CD14-positive monocyte (primary cell): ENCODE measurements around the gene XPOT. TPM values are rescaled to one million over a fixed set of nuclear protein-coding genes. Genes with fewer than 3 reads are reported as not detected.
A peak's percentile ranks its signal among the peaks of the same experiment; 100 is the strongest.

Experiments used
- DNase-seq, 3 donors: peaks; one replicate each; pipeline ENCODE4 v3.0.0-alpha.2; 2011 to 2022
- H2AFZ ChIP-seq: 2 replicates; pipeline ENCODE4 v1.6.0; 2012; ENCODE audit warnings: mild to moderate bottlenecking, low read depth, low read length, inconsistent platforms; ENCODE audit not compliant: insufficient read depth, poor library complexity, severe bottlenecking
- H3K27ac ChIP-seq, 2 donors: 1 replicate in 1 of 2; 2 replicates in 1 of 2; pipeline ENCODE4 v1.5.1; 2012 to 2013; ENCODE audit warnings: low read length in 2 of 2, control low read depth in 1 of 2, inconsistent platforms in 1 of 2, low read depth in 1 of 2, mild to moderate bottlenecking in 1 of 2
- H3K27me3 ChIP-seq, 2 donors: one replicate each; pipeline versions ENCODE4 v1.6.0 to v1.6.1; 2011 to 2013; ENCODE audit warnings: low read length in 2 of 2; ENCODE audit not compliant: control insufficient read depth in 2 of 2, insufficient read depth in 2 of 2
- H3K36me3 ChIP-seq, 2 donors: replicated peaks in 1 of 2; 1 replicate in 1 of 2; 2 replicates in 1 of 2; pipeline versions ENCODE4 v1.5.1 to v1.6.1; 2012 to 2013; ENCODE audit warnings: low read length in 2 of 2, control low read depth in 1 of 2, inconsistent platforms in 1 of 2, mild to moderate bottlenecking in 1 of 2; ENCODE audit not compliant: insufficient read depth in 2 of 2, control insufficient read depth in 1 of 2
- H3K4me1 ChIP-seq, 2 donors: 1 replicate in 1 of 2; 2 replicates in 1 of 2; pipeline versions ENCODE4 v1.5.1 to v1.6.1; 2012 to 2013; ENCODE audit warnings: low read length in 2 of 2, control low read depth in 1 of 2, inconsistent platforms in 1 of 2, mild to moderate bottlenecking in 1 of 2, moderate library complexity in 1 of 2; ENCODE audit not compliant: insufficient read depth in 2 of 2, control insufficient read depth in 1 of 2
- H3K4me2 ChIP-seq: replicated peaks from 2 replicates; pipeline ENCODE3; 2012; ENCODE audit warnings: low read length, moderate library complexity, mild to moderate bottlenecking; ENCODE audit not compliant: poor library complexity, severe bottlenecking; ENCODE audit errors: extremely low read depth
- H3K4me3 ChIP-seq, 3 experiments: fragments of 200-600 bp in 1 of 3; sonication (generic) in 1 of 3; replicated peaks in 1 of 3; 1 replicate in 2 of 3; 2 replicates in 1 of 3; pipeline ENCODE4 v1.5.1; 2011 to 2013; ENCODE audit warnings: low read length in 3 of 3, mild to moderate bottlenecking in 3 of 3, control low read depth in 2 of 3, low read depth in 2 of 3, inconsistent platforms in 1 of 3, moderate library complexity in 1 of 3
- H3K79me2 ChIP-seq: 2 replicates; pipeline ENCODE4 v1.6.0; 2012; ENCODE audit warnings: mild to moderate bottlenecking, control low read depth, inconsistent platforms, low read length, moderate library complexity; ENCODE audit not compliant: insufficient read depth
- H3K9ac ChIP-seq: 2 replicates; pipeline ENCODE4 v1.6.0; 2017; ENCODE audit warnings: low read length, mild to moderate bottlenecking; ENCODE audit not compliant: insufficient read depth, poor library complexity, severe bottlenecking
- H3K9me3 ChIP-seq, 2 donors: replicated peaks in 1 of 2; 1 replicate in 1 of 2; 2 replicates in 1 of 2; pipeline versions ENCODE4 v1.5.1 to v1.6.1; 2012 to 2013; ENCODE audit warnings: low read length in 2 of 2, control low read depth in 1 of 2; ENCODE audit not compliant: control insufficient read depth in 1 of 2, insufficient read depth in 1 of 2
- H4K20me1 ChIP-seq: 2 replicates; pipeline ENCODE4 v1.6.0; 2012; ENCODE audit warnings: mild to moderate bottlenecking, low read length, control low read depth, moderate library complexity; ENCODE audit not compliant: insufficient read depth
- H3K27ac Mint-ChIP-seq, 7 donors: one replicate each; pipeline ENCODE4 v1.8.0; 2020; ENCODE audit warnings: mild to moderate bottlenecking in 7 of 7, mixed read lengths in 7 of 7, moderate library complexity in 6 of 7, inconsistent platforms in 2 of 7
- H3K27me3 Mint-ChIP-seq, 3 donors: one replicate each; pipeline ENCODE4 v1.8.0; 2021 to 2022; ENCODE audit warnings: low read depth in 3 of 3, mild to moderate bottlenecking in 3 of 3, mixed read lengths in 3 of 3, moderate library complexity in 3 of 3, inconsistent platforms in 1 of 3
- H3K36me3 Mint-ChIP-seq, 2 donors: one replicate each; pipeline ENCODE4 v1.8.0; 2020; ENCODE audit warnings: mixed read lengths in 2 of 2, inconsistent platforms in 1 of 2, mild to moderate bottlenecking in 1 of 2
- H3K4me1 Mint-ChIP-seq: one replicate; pipeline ENCODE4 v1.8.0; 2020; ENCODE audit warnings: mild to moderate bottlenecking, mixed read lengths
- H3K4me3 Mint-ChIP-seq, 2 donors: one replicate each; pipeline ENCODE4 v1.8.0; 2020; ENCODE audit warnings: mild to moderate bottlenecking in 2 of 2, mixed read lengths in 2 of 2, moderate library complexity in 1 of 2
- H3K9me3 Mint-ChIP-seq, 7 donors: one replicate each; pipeline ENCODE4 v1.8.0; 2020 to 2022; ENCODE audit warnings: mixed read lengths in 7 of 7, mild to moderate bottlenecking in 6 of 7, moderate library complexity in 6 of 7, inconsistent platforms in 2 of 7
- WGBS: methylation state at CpG from one replicate; pipeline ENCODE4 v1.1.5; 2013; ENCODE audit warnings: missing lambda C conversion rate; ENCODE audit not compliant: insufficient coverage; 5-methylcytosine and 5-hydroxymethylcytosine counted together
- intact Hi-C, 2 donors: fragments of 100-400 bp; cut with micrococcal nuclease; formaldehyde crosslinking; loops; one replicate each; pipeline versions ENCODE4 v1.15.0 to v1.15.1; 2023
- polyA plus RNA-seq, 3 donors: library from polyadenylated mRNA; depleted of rRNA in 1 of 3; unstranded in 2 of 3; stranded (reverse) in 1 of 3; fragments of 300-500 nt in 2 of 3; fragments of >200 nt in 1 of 3; fragmentation: Illumina TruSeq in 2 of 3; gene quantifications; 1 replicate in 2 of 3; 2 replicates in 1 of 3; pipeline ENCODE4 v1.2.3, GENCODE V29; 2012 to 2021
- TF ChIP-seq, protein P1 (sequence below): fragments of 200-600 bp; IDR thresholded peaks from one replicate; pipeline ENCODE4 v1.8.0; 2022; ENCODE audit warnings: antibody characterized with exemption, mild to moderate bottlenecking

XPOT gene
- polyA plus RNA-seq, 3 donors: 18.3 to 19.9 (median 19.3) TPM

DNA sequence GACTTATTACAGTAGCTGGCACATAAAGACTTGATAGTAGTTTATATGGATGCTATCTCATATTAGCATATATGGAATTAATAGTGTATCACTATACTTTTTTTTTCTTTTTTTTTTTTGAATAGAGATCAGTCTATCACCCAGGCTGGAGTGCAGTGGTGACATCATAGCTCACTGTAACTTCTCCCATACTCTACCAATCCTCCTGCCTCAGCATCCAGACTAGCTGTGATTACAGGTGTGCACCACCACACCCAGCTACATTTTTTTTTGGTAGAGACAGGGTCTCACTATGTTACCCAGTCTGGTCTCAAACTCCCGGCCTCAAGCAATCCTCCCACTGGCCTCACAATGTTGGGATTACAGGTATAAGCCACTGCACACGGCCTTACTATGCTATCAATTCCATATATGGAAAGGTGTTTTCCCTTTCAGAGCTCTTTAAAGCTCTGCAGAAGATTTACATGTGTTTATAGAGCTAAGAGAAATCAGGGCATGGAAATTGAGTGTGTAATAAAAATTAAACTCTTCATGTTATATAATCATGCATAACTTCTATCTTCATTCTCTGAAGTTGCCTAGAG is 46.0 kb downstream of the XPOT start:
- H3K4me1 Mint-ChIP-seq: peaks cover 16% of the 10 kb centered on the region
- H4K20me1 ChIP-seq: peaks cover 17% of the 10 kb centered on the region
- H3K27ac Mint-ChIP-seq: no peak overlapping the region
- TF ChIP-seq, protein P1, sequence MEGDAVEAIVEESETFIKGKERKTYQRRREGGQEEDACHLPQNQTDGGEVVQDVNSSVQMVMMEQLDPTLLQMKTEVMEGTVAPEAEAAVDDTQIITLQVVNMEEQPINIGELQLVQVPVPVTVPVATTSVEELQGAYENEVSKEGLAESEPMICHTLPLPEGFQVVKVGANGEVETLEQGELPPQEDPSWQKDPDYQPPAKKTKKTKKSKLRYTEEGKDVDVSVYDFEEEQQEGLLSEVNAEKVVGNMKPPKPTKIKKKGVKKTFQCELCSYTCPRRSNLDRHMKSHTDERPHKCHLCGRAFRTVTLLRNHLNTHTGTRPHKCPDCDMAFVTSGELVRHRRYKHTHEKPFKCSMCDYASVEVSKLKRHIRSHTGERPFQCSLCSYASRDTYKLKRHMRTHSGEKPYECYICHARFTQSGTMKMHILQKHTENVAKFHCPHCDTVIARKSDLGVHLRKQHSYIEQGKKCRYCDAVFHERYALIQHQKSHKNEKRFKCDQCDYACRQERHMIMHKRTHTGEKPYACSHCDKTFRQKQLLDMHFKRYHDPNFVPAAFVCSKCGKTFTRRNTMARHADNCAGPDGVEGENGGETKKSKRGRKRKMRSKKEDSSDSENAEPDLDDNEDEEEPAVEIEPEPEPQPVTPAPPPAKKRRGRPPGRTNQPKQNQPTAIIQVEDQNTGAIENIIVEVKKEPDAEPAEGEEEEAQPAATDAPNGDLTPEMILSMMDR: no peak
- no CpG with 5 or more reads among the region's 2 CpGs for WGBS
- H3K9ac ChIP-seq: no peak overlapping the region
- peaks cover 21 to 36% of the 10 kb centered on the region in 2 donors for H3K36me3 ChIP-seq
- H3K27ac ChIP-seq: no peak overlapping the region
- H3K9me3 Mint-ChIP-seq: no peaks in the 10 kb centered on the region
- no peak overlapping the region for H3K4me3 Mint-ChIP-seq
- no peak overlapping the region for H2AFZ ChIP-seq
- intact Hi-C loops: loop anchor here (5.0 to 10.0 kb wide), 3 partner anchors 45 to 175 kb away; partner anchors contain the start of gene XPOT (in 2 of the 2)
- no peak overlapping the region for H3K4me2 ChIP-seq
- no peaks in the 10 kb centered on the region for H3K27me3 ChIP-seq
- peaks cover 41% of the 10 kb centered on the region for H3K79me2 ChIP-seq
- peaks cover 27 to 34% of the 10 kb centered on the region in 2 donors for H3K36me3 Mint-ChIP-seq
- H3K9me3 ChIP-seq: no peaks in the 10 kb centered on the region
- H3K27me3 Mint-ChIP-seq: no peaks in the 10 kb centered on the region
- no peak overlapping the region for H3K4me3 ChIP-seq
- H3K4me1 ChIP-seq: peaks cover 8 to 20% of the 10 kb centered on the region in 2 donors
- no peak for DNase-seq

DNA sequence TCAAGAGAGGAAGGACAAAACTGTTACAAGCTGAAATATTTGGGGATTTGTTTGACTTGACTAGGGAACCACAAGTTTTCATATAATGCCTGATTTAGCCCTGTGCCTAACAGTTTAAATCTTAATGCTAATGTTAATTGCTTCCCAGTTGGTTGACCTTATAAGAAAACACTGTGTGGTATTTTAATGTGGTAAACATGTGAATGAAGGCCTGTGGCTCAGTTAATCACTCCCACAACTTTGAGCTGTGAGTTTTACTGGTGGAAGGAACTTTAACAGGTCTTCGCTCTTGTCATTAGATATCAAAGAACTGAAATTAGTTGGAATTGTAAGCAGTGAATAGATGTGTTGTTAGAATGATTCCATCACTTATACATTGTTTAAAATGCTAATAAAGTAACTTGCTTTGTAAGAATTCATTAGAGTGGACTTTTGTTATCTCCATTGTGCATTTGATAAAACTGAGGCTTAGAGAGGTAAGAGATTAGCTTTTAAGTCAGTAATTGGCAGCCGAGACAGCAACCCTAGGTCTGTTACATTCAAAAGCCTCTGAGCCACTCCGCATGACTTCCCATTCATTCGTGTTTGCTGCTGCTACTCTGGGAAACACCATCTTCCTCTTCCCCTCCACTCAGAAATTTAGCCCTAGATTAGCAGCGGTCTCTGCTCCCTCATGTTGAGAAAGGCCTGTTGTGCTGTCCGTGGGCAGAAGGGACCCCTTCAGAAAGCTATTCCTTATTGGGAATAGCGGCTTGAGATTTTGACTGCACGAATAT is 46.7 kb downstream of the XPOT start:
- TF ChIP-seq, protein P1: no peak
- Histone ChIP-seq H3K4me1 (peaks cover 8 to 20% of the 10 kb centered on the region in 2 donors), H3K27me3 (no peaks in the 10 kb centered on the region), H3K4me2 (peak overlapping the region; percentile 98), H3K36me3 (peaks cover 14 to 30% of the 10 kb centered on the region in 2 donors), H3K27ac (peak overlapping the region in 1 of 2 donors; percentile 98), H4K20me1 (peaks cover 23% of the 10 kb centered on the region), H3K9ac (peak overlapping the region; percentile 98), H3K4me3 (peak overlapping the region; percentile 70 to 98 (median 71)), H3K79me2 (peaks cover 48% of the 10 kb centered on the region), H3K9me3 (no peaks in the 10 kb centered on the region), H2AFZ (peak overlapping the region; percentile 100)
- Mint-ChIP-seq H3K4me1 (peaks cover 18% of the 10 kb centered on the region), H3K27me3 (no peaks in the 10 kb centered on the region), H3K4me3 (peak overlapping the region; percentile 91 to 96), H3K27ac (peak overlapping the region; percentile 90 to 94 (median 91)), H3K9me3 (no peaks in the 10 kb centered on the region), H3K36me3 (peaks cover 25 to 28% of the 10 kb centered on the region in 2 donors)
- intact Hi-C loops: loop anchor here (5.0 to 10.0 kb wide), 3 partner anchors 46 to 174 kb away; partner anchors contain the start of gene XPOT (in 2 of the 2)
- DNase-seq: peak; percentile 30 to 76 (median 51)
- WGBS: 0% methylated on average over 3 of the region's 8 CpGs
